ENCODE measurements around the gene MAN1C1.

- TF ChIP-seq POLR2A (IDR thresholded peaks at IDR 0.05; ENCODE audit: extremely low read depth, insufficient read length) (no peak), CTCF (IDR thresholded peaks at IDR 0.05; ENCODE audit: low read depth, low read length) (no peak), MAX (IDR thresholded peaks at IDR 0.05; ENCODE audit: low read depth, low read length) (no peak), MYC (IDR thresholded peaks at IDR 0.05; ENCODE audit: low read depth, low read length) (no peak)
These were observed 186.3 kb downstream of the MAN1C1 start for GRCh38 chr1:25802915-25803314.

All from NB4 (cell line).